ENCODE results near the gene CDK18.

DNA sequence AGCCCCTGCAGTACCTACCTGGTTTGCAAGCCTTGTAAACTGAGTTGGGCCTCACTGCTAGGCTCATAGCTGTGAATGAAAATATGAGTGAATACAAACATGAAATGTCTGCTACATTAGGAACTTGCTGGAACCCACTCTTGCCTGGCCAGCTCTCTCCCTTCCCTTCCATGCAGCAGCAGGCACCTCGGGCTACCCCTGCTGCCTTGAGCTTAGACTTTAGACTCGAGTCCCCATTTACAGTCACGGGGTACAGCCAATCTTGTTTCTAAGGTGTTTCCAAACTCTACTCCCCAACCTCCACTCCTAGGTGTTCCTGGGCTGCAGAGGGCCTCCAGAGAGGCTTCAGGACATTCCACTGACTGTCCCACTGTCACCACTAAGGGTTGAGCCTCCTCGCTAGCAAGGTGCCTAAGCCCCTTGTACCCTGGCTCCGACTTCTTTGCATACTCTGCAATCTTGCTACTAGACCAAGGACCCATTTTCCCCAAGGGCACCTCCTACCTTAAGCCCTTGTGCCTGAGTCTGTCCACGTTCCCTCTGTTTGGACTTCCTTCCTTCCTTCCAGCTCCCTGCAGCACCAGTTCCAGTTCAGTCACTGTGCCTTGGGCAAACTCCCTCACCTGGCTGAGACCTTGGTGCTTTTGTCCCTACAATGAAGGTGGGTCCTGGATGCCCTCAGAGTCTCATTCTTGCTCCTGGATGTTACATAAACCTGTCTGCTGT lies 36.9 kb downstream of the CDK18 start:
- no peak for TF ChIP-seq ZBTB21 (tag by site-specific recombination; IDR thresholded peaks at IDR 0.05)
- TF ChIP-seq ZNF114 (tag by site-specific recombination; IDR thresholded peaks at IDR 0.05) = no peak
- TF ChIP-seq SP2 (tag by site-specific recombination; IDR thresholded peaks at IDR 0.05) = no peak
- TF ChIP-seq, protein P1, sequence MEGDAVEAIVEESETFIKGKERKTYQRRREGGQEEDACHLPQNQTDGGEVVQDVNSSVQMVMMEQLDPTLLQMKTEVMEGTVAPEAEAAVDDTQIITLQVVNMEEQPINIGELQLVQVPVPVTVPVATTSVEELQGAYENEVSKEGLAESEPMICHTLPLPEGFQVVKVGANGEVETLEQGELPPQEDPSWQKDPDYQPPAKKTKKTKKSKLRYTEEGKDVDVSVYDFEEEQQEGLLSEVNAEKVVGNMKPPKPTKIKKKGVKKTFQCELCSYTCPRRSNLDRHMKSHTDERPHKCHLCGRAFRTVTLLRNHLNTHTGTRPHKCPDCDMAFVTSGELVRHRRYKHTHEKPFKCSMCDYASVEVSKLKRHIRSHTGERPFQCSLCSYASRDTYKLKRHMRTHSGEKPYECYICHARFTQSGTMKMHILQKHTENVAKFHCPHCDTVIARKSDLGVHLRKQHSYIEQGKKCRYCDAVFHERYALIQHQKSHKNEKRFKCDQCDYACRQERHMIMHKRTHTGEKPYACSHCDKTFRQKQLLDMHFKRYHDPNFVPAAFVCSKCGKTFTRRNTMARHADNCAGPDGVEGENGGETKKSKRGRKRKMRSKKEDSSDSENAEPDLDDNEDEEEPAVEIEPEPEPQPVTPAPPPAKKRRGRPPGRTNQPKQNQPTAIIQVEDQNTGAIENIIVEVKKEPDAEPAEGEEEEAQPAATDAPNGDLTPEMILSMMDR (tag by site-specific recombination; IDR thresholded peaks at IDR 0.05) = no peak
- TF ChIP-seq ZNF76 (tag by site-specific recombination; IDR thresholded peaks at IDR 0.05; ENCODE audit: borderline replicate concordance, low read depth) = no peak
- TF ChIP-seq, protein P2, sequence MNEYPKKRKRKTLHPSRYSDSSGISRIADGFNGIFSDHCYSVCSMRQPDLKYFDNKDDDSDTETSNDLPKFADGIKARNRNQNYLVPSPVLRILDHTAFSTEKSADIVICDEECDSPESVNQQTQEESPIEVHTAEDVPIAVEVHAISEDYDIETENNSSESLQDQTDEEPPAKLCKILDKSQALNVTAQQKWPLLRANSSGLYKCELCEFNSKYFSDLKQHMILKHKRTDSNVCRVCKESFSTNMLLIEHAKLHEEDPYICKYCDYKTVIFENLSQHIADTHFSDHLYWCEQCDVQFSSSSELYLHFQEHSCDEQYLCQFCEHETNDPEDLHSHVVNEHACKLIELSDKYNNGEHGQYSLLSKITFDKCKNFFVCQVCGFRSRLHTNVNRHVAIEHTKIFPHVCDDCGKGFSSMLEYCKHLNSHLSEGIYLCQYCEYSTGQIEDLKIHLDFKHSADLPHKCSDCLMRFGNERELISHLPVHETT (tag by site-specific recombination; IDR thresholded peaks at IDR 0.05) = no peak
- TF ChIP-seq YY1 (tag by site-specific recombination; IDR thresholded peaks at IDR 0.05) = no peak
- no peak for TF ChIP-seq ZBTB10 (tag by site-specific recombination; IDR thresholded peaks at IDR 0.05)
- TF ChIP-seq BCL11A (tag by site-specific recombination; IDR thresholded peaks at IDR 0.05; ENCODE audit: low read depth) = no peak
- no peak for TF ChIP-seq ZNF274 (IDR thresholded peaks at IDR 0.05; ENCODE audit: low read length)
- TF ChIP-seq ZNF274 (tag by site-specific recombination; IDR thresholded peaks at IDR 0.05; ENCODE audit: borderline replicate concordance) = no peak

Measured in HEK293 (cell line).